OCI-LY3 (cell line): Measurements from ENCODE around the gene TMEM51.

Experiments
- H2AFZ ChIP-seq: fragments of 200-600, 300-600 bp; shearing (Covaris generic); 2 replicates; pipeline ENCODE4 v1.6.0; 2014; ENCODE audit warnings: antibody characterized with exemption, low read depth, low read length
- H3K27ac ChIP-seq: fragments of 200-600, 300-600 bp; sonication (generic); 2 replicates; pipeline ENCODE4 v1.5.1; 2014; ENCODE audit warnings: mild to moderate bottlenecking, low read length, moderate library complexity, mixed read lengths
- H3K27me3 ChIP-seq: fragments of 200-600, 300-600 bp; sonication (generic); 2 replicates; pipeline ENCODE4 v1.6.1; 2014; ENCODE audit warnings: low read depth, low read length, mixed read lengths
- H3K36me3 ChIP-seq: fragments of 200-600, 300-600 bp; sonication (generic); replicated peaks from 2 replicates; pipeline ENCODE3; 2014; ENCODE audit warnings: low read depth, low read length, mixed read lengths
- H3K4me1 ChIP-seq: fragments of 300-600, 200-600 bp; sonication (generic); 2 replicates; pipeline ENCODE4 v1.6.1; 2014; ENCODE audit warnings: low read length, mixed read lengths
- H3K4me2 ChIP-seq: fragments of 200-600, 300-600 bp; sonication (generic); 2 replicates; pipeline ENCODE4 v1.6.1; 2014; ENCODE audit warnings: low read length, mixed read lengths
- H3K4me3 ChIP-seq: fragments of 300-600, 200-600 bp; sonication (generic); 2 replicates; pipeline ENCODE4 v1.5.1; 2014; ENCODE audit warnings: antibody characterized with exemption, mild to moderate bottlenecking, low read length, moderate library complexity
- H3K79me2 ChIP-seq: fragments of 300-600, 200-600 bp; shearing (Covaris generic); 2 replicates; pipeline ENCODE4 v1.6.1; 2014; ENCODE audit warnings: mild to moderate bottlenecking, low read length, mixed read lengths
- H3K9ac ChIP-seq: fragments of 300-600, 200-600 bp; shearing (Covaris generic); 2 replicates; pipeline ENCODE4 v1.6.0; 2014; ENCODE audit warnings: mild to moderate bottlenecking, low read length, moderate library complexity
- H3K9me3 ChIP-seq: fragments of 200-600, 300-600 bp; shearing (Covaris generic); 2 replicates; pipeline ENCODE4 v1.6.1; 2014; ENCODE audit warnings: low read length, mixed read lengths; ENCODE audit not compliant: insufficient read depth
- H4K20me1 ChIP-seq: fragments of 200-600, 300-600 bp; sonication (generic); 2 replicates; pipeline ENCODE4 v1.6.1; 2016; ENCODE audit warnings: low read length, mixed read lengths; ENCODE audit not compliant: insufficient read depth
- CTCF ChIP-seq: fragments of 200-600, 300-600 bp; sonication (generic); IDR thresholded peaks from 2 replicates; pipeline ENCODE4 v1.5.1; 2014; ENCODE audit warnings: antibody characterized with exemption, low read length, low read depth
- EZH2phosphoT487 ChIP-seq: fragments of 200-600 bp; shearing (Covaris generic); IDR thresholded peaks from 2 replicates; pipeline ENCODE4 v1.6.1; 2018; ENCODE audit warnings: antibody characterized with exemption, mixed run types, low read depth

TMEM51 gene

GRCh38 chr1:15212954-15213291 lies 59.4 kb downstream of the TMEM51 start:
- Histone ChIP-seq H3K27ac (no peak overlapping the region), H2AFZ (no peak overlapping the region), H3K9ac (no peak overlapping the region), H4K20me1 (no peaks in the 10 kb centered on the region), H3K4me3 (no peak overlapping the region), H3K36me3 (no peaks in the 10 kb centered on the region), H3K79me2 (no peaks in the 10 kb centered on the region), H3K4me2 (no peak overlapping the region), H3K4me1 (no peaks in the 10 kb centered on the region; the same call in 1 of the 2 replicates), H3K9me3 (no peaks in the 10 kb centered on the region), H3K27me3 (peaks cover 12% of the 10 kb centered on the region; the same call in 1 of the 2 replicates)
- TF ChIP-seq EZH2phosphoT487: no peak

GRCh38 chr1:15213341-15213821 lies 59.8 kb downstream of the TMEM51 start:
- Histone ChIP-seq H2AFZ (no peak overlapping the region), H3K4me1 (no peaks in the 10 kb centered on the region), H3K4me3 (no peak overlapping the region), H3K9me3 (no peaks in the 10 kb centered on the region), H3K36me3 (no peaks in the 10 kb centered on the region), H3K9ac (no peak overlapping the region), H3K27me3 (peaks cover 12% of the 10 kb centered on the region; the same call in 1 of the 2 replicates), H4K20me1 (no peaks in the 10 kb centered on the region), H3K4me2 (no peak overlapping the region), H3K27ac (no peak overlapping the region), H3K79me2 (no peaks in the 10 kb centered on the region)
- no peak for TF ChIP-seq EZH2phosphoT487
- no peak for TF ChIP-seq CTCF

GRCh38 chr1:15214527-15214926 lies 61.0 kb downstream of the TMEM51 start:
- TF ChIP-seq EZH2phosphoT487 (no peak), CTCF (no peak)
- no peaks in the 10 kb centered on the region for H3K36me3 ChIP-seq
- no peak overlapping the region for H2AFZ ChIP-seq
- no peaks in the 10 kb centered on the region for H4K20me1 ChIP-seq
- H3K9me3 ChIP-seq: no peaks in the 10 kb centered on the region
- peaks cover 12% of the 10 kb centered on the region; the same call in 1 of the 2 replicates for H3K27me3 ChIP-seq
- H3K4me3 ChIP-seq: no peak overlapping the region
- no peak overlapping the region for H3K27ac ChIP-seq
- no peaks in the 10 kb centered on the region for H3K79me2 ChIP-seq
- no peaks in the 10 kb centered on the region for H3K4me1 ChIP-seq
- no peak overlapping the region for H3K9ac ChIP-seq
- H3K4me2 ChIP-seq: no peak overlapping the region

GRCh38 chr1:15215116-15215515 lies 61.6 kb downstream of the TMEM51 start:
- Histone ChIP-seq H3K9ac (no peak overlapping the region), H3K79me2 (no peaks in the 10 kb centered on the region), H3K36me3 (no peaks in the 10 kb centered on the region), H4K20me1 (no peaks in the 10 kb centered on the region), H2AFZ (no peak overlapping the region), H3K4me1 (no peaks in the 10 kb centered on the region), H3K4me3 (no peak overlapping the region), H3K9me3 (no peaks in the 10 kb centered on the region), H3K27ac (no peak overlapping the region), H3K4me2 (no peak overlapping the region), H3K27me3 (peaks cover 12% of the 10 kb centered on the region; the same call in 1 of the 2 replicates)
- TF ChIP-seq EZH2phosphoT487 (no peak), CTCF (no peak)
